Right lung (tissue), 5 donors: ENCODE data around the gene CENPP. TPM values are rescaled to one million over a fixed set of nuclear protein-coding genes. Genes with fewer than 3 reads are reported as not detected.
"Not testable (repeated sequence)": the region's sequence is repeated elsewhere in the genome, so short reads cannot be mapped to it uniquely, and the experiment has no call there.

Experiments
- DNase-seq, 2 donors: peaks; one replicate each; pipeline ENCODE4 v3.0.0-alpha.2; 2013
- polyA plus RNA-seq, 5 donors: library from polyadenylated mRNA; unstranded; fragments of 120-200 nt; gene quantifications; one replicate each; pipeline versions ENCODE4 v1.2.1 to v1.2.3, GENCODE V29; 2013; ENCODE audit warnings: inconsistent platforms in 1 of 5, low replicate concordance in 1 of 5; ENCODE audit not compliant: insufficient read length in 5 of 5, insufficient read depth in 1 of 5

CENPP gene
- polyA plus RNA-seq, 5 donors: 3.5 to 7.0 (median 5.9) TPM

DNA sequence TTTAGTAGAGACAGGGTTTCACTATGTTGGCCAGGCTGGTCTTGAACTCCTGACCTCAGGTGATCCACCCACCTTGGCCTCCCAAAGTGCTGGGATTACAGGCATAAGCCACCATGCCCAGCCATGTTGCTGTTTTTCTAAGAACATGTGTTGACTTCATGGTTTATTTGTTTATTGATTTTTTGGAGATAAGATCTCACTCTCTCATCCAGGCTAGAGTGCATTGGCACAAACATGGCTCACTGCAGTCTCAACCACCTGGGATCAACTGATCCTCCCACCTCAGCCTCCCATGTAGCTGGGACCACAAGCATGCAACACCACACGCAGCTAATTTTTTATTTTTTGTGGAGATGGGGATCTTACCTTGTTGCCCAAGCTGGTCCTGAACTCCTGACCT is 269.3 kb downstream of the CENPP start:
- DNase-seq: not testable (repeated sequence)

DNA sequence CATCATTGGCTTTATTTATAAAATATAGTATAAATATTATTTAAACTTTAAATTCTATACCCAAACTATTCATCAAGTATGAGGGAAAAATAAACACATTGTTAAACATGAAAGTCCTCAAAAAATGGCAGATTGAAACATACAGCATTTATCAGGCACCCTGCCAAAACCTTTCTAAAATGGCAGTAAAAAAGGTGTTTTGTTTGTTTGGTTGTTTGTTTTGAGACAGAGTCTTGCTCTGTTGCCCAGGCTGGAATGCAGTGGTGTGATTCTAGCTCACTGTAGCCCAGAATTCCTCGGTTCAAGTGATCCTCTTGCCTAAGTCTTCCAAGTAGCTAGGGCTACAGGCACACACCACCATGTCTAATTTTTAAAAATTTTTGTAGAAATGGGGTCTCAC is 270.2 kb downstream of the CENPP start:
- no peak for DNase-seq

DNA sequence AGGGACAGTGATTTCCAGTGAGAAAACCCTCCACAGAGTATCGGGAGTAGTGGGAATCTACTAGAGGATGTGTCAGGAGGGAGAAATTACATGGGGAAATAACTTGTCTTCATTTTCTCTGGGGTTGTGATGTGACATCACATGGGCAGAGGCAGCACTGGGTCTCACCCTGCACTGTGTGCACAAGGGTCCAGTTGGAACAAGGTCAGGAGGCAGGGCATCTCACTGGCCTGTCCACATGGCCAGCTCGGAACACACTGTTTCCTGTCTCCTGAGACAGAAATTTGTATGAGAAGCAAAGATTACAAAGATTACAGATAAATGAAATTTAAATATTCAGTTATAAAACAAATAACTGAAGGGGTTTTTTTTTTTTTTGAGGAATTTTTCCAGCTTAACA is 272.6 kb downstream of the CENPP start:
- DNase-seq: no peak

DNA sequence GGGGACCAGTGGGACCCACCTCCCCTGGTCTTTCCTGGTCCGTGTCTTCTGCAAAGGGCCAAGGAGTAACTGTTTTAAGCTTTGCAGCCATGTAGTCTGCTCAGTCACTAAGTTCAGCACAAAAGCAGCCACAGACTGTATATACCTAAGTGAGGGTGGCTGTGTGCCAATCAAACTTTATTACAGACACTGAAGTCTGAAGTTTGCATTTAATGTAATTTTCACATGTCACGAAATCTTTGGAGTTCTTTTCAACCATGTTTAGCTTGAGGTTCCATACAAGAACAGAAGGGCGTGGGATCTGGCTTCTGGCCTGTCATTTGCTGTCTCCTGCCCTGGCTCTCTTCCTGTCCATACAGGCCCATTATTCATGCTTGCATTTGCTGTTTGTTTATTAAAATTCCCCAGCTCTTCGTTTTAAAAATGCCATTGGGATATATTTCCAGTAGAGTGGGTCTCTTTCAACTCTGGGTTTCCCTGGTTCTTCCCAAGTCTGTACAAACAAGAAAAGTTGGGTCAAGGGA is 274.2 kb downstream of the CENPP start:
- no peak for DNase-seq

DNA sequence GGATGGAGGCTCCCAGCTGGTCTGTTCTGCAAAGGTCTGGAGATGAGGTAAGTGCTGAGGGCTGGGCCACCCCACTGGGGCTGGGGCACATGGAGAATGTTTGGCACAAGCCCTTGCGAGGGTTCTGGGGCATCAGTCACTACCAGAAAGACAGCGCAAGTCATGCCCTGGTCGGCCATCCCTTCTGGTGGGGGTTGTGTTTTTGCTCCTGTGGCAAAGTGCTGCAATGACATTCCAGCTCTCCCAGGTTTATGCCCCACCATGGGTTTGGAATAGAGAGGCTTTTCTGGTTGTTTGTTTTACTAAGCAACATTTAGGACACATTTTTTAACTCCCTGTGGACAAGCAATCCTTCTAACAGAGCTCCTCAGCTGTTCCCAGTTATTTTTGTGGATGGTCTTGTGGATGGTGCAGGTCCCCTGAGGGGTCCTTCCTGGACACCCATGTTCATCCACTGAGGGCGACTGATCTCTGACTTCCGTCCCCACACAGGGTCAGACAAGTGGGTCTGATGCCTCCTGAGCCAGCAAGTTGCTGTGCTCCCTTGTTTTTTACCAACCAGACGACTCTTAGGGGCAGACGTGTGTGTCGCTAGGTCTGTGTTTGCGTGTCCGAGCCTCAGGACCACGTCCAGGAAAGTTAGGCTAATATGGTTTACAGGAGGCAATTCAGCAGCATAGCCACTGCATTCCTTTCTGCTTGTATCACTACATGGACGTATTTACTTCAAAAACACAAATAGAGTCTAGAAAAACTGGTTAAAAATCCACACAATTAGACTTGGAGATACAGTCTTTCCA is 274.9 kb downstream of the CENPP start:
- DNase-seq: no peak

DNA sequence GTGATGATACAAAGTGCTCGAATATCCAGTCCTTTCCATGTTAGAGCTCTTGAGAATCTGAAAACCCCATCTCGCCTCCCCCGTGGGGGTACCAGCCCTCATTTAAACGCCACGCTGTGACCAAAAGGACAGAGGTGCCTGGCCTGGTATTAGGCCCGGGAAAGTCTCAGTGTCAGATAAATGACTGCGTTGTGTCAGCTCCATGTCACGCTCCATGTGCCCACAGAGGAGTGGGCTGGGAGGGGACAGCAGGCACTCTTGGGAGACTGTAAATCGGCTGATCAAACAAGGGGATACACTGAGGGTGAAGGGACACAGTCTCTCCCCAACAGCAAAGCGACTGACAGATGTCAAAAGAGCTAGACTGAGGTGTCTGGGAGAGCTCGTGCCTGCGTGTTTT is 275.7 kb downstream of the CENPP start:
- DNase-seq: no peak

DNA sequence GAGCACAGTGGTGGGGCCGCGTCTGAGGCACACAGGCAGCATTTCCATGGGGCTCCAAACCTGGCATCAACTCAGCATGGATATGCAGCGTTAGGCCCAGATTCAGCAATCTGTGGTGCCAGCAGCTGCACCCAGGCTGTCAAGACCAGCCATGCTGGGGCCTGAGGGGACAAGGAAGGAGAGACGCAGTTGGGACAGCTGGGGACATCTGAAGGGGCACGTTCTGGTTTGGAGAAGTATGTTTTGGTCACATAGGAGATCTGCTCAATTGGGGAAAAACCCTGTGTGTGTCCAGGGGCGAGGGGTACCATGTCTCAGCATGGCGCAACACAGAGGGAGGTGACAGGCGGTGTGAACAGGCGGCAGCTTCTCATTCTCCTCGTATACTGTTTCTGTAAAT is 276.7 kb downstream of the CENPP start:
- no peak for DNase-seq

DNA sequence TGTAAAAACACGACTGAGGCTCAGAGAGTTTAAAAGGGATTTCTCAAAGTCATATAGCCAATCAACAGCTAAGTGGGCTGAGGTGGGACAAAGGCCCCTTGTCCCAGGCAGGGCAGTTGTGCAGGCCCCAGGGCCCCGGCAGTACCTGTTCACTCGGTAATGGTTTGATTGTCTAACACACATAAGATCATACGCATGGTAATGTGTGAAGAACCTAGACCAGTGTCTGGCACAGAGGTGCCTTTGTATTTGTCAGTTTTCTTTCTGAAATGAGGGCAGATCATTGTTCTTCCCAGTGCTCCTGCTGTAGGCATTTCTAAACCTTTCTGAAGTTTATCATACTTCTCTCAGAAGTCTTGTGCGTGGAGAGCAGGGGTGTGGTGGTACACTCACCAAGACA is 277.3 kb downstream of the CENPP start:
- no peak for DNase-seq

DNA sequence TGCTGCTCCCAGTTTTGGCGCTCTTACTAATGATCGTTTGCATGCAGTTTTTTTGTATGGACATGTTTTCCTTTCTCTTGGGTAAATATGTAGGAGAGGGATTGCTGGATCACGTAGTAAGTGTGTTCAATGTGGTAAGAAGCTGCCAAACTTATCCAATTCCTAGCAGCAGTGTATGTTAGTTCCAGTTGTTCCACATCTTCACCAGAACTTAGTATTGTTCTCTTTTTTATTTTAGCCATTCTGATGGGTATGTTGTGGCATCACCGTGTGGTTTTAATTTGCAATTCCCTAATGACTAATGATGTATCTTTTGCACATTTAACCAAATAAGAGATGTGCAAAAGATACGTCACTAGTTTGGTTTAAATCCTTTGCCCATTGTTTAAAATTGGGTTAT is 278.2 kb downstream of the CENPP start:
- DNase-seq: no peak

DNA sequence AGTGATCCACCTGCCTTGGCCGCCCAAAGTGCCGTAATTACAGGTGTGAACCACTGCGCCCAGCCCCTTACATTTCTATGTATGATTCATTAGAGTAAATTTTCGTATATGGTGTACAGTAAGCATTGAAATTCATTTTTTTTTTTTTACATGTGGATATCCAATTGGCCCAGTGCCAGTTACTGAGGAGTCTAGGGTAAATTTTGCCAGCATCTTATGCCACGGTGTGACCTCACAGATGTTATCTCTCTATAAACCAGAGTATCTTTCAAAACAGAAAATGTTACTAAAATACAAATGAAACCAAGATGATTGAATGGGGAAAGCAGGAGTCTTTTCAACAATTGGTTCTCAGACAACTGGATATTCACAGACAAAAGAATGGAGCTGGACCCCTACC is 279.5 kb downstream of the CENPP start:
- no peak for DNase-seq

DNA sequence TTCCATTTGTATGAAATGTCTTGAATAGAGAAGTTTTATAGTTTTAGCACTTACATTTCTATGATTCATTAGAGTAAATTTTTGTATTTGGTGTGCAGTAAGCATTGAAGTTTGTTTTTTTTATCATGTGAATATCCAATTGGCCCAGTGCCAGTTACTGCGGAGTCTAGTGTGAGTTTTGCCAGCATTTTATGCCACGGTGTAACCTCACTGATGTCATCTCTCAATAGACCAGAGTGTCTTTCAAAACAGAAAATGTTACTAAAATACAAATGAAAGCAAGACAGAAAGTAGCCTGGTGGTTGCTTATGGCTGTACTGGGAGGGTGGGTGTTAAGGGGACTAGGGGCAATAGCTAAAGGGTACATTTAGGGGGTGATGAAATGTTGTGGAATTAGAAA is 281.3 kb downstream of the CENPP start:
- no peak for DNase-seq

DNA sequence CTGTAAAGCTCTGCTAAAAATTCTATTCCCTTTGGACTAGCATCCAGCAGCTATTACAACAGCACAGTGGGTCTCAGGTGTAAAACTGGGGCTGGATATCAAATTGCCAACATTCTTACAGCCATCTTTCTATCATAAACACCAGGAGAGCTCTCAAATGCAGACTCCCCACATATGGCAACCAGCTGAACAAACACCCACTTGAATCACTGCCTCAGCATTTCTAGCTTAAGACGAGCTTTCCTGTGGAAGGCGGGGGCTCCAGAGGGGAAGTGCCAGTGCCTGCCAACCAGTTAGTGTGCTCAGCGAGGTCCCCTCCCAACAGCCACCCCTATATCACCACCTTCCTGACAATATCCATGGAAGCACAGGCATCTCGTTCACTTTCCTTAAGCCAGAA is 282.0 kb downstream of the CENPP start:
- DNase-seq: no peak

DNA sequence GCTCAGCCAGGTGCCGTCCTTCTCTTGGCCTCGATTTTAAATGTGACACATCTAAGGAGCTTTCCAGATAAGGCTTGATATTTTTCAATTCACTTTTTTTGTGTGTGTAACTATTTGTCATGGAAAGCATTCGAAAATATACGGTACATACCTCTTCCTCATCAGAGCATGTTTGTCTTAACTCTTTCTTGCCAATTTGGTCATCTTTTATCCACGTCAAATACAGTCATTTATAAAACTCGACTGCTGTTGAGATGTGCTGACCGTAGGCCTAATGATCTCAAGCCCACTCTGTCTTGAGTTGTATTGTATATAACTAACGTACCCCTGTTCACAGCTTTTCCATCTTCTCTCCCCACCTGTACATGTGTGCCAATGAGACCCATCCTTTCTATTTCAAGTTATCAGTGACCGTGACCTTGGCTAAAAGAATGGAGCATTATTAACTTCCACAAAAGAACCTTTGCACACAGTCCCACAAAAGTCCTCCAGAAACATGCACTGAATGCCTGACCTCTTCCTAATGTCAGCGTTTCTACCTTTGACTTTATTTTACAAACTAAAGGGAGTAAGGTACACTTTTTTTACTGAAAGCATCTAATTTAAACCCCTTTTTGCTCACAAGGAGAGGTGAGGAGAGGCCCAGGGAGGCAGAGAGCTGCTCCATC is 282.6 kb downstream of the CENPP start:
- DNase-seq: no peak

DNA sequence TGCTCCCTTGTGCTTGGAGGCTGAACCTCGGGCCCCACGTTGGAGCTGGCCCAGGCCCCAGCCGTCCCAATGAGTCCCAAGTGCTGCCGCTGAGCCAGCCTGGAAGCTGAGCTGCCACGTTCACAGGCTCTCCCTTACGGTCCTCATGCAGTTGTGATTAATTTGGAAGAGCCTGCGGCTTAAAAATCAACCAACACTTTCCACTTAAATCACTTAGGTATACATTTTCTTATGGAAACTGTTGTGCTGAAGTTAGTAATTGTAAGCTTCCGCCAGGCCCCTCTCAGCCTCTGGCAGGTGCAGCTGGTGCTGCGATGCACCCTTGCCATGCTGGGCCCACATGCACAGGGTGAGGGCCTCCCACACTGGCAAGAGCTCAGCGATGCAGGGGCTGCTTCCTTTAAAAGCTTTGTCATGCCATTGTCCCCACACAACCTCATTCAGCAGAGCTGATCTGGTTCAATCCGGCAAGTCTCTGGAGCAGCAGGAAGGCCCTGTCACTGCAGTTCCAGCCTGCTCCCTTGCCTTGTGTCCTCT is 283.2 kb downstream of the CENPP start:
- no peak for DNase-seq

DNA sequence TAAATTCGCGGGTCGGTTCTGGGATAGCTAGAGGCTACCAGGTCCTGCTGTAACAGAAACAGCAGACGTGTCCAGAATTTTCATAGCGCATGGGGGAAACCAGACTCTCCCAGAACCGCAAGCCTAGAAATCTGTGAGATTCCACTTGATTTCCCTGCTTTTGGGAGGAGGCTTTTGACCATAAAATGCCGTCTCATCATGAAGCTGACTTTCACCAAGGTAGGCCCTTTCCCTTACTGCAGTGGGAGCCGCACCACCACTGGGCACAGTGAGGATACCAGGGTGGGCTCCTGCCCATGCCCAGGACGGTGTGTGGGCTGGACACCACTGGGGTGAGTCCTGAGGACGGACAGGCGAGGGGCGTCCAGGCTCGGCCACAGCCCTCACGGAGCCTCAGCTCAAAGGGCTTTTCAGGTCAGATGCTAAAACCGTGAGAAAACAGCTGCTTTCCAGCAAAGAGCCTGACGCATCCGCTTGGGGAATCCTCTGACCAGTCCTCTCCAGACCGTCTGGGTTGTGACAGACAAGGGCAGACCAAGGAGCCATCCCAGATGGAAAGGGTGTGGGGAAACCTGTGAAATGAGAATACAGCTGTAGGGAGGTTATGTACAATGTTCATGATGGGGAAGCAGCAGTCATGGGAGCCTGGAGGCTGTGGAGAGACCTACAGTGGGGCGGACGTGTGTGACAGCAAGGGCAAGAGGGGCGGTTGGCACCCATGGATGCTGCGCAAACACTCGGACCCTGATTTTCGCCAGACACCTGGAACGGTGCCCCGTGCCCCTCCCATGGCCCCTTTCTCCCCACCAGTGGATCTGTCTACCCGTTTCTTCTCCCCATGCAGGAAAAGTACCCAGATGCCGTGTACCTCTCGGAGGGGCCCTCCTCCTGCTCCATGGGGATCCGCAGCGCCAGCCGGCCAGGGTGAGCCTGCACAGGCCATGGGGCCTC is 285.0 kb downstream of the CENPP start:
- no peak for DNase-seq

DNA sequence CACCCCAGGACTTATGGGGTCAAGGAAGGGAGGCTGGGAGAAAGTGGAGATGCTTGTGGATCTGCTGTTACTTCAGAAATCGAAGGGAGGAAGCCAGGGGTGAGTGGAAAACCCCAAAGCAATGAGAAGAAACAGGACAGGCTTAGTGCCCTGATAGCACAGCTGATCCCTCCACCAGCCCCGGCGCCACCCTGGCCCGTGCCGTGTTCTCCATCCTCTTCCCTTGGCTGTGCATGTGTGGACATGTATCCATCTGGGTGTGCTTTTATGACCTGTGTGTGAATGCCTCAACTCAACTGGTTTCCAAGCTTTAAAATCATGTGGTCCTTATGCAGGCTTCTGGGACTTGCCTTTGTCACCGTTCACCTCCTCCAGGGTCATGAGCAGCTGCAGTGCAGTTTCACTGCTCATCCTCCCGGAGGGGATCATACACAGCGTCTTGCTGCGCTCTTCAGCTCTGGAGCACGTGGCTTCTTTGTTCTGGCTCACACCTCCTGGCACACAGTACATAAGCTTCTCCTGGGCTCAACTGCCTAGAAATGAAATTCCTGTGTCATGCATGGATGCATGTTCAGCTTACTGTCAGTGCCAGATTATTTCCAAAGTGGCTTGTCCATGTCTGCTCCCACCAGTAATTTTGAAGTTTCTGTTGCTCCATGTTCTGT is 286.0 kb downstream of the CENPP start:
- DNase-seq: no peak

DNA sequence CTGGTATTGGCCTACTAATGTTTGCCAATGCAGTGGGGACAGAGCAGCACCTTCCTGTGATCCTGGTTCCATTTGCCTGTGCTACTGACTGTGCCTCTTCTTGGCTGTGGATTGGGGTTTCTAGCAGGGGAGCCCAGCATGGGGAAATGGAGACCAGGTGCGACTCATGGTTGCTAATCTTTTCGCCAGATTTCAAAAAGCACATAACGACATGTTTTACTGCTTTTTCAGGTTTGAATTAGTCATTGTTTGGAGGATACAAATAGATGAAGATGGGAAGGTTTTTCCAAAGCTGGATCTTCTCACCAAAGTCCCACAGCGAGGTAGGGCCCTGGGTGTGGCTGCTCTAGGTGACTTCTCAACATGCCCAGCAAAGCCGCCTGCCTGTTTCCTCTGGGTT is 286.5 kb downstream of the CENPP start:
- DNase-seq: no peak

DNA sequence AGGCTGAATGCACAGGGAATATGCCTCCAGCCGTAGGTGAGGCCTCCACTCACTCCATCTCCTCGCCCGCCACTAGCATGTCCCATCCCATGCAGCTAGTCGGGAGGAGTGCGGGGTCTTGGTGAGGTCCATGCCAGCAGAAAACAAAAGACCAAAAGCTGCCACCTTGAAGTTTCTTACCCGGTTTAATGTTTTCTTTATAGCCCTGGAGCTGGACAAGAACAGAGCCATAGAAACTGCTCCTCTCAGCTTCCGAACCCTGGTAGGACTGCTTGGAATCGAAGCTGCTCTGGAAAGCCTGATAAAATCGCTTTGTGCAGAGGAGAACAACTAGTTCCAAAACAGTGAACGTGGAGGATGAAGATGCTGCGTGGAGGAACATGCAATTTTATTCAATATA is 287.1 kb downstream of the CENPP start:
- no peak for DNase-seq

DNA sequence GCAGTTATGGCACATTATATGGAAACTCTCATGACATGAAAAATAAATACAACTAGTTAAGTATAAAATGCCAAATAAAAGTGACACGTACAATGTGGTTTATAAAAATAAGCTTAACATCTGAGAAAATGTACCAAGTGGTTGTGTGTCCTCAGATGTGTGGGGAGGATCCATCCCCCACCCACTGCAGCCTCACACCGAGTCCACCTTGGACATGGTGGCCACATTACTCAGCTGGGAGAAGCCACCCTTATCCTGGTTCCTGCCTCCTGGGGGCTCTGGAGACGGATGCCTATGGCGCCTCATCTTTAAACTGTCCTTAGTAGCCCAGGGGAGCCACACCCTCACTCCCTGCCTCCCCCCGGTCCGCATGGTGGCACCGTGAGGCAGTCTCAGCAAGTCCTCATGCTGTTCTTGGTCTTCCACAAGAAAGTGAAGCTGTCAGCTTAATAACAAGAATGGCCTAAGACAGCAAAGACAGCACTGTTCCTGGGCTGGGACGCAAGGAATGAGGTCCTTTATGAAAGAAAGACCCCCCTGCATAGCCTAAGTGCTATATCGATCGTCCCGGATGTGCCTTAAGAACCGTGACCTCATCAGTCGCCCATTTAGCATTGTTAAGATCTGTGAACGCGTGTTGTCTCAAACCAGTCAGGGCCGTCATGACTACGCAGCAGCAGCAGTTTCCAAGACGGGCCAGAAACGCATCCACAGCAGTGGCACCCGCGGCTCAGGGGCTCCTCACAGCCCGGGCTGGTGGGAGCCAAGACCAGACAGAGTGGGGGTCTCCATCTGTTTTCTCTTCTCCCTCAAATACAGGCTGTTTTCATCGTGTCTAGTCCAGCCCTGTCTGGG is 287.7 kb downstream of the CENPP start:
- DNase-seq: no peak

DNA sequence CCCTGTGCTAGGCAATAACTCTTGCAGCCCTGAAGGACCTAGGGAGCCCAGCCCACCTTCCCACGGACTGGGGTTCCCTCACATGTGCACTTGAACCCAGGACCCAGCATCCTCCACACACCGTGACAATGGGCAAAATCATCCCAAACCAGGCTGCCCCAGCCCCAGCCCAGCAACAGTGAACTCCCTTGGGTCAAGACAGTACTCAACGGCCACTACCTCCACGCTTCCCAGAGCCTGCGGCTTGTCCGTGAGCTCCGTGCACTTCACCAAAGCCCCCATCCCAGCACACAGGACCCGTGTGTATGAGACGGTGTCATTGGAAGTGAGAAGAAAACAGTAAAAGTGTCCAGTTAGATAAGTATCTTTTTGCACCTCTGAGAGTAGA is 288.4 kb downstream of the CENPP start:
- DNase-seq: no peak
